Caco-2 (cell line): ENCODE measurements around the gene TAAR8. TPM values are rescaled to one million over a fixed set of nuclear protein-coding genes. Genes with fewer than 3 reads are reported as not detected.
A peak's percentile ranks its signal among the peaks of the same experiment; 100 is the strongest.
"Not testable (repeated sequence)": the region's sequence is repeated elsewhere in the genome, so short reads cannot be mapped to it uniquely, and the experiment has no call there.

Source experiments
- BruUV-seq: library from RNA; stranded (reverse); fragments of 400-500 nt; replicated peaks from 2 replicates; lab custom pipeline; 2021; lab: Mats Ljungman, UMichigan
- CTCF ChIA-PET: fragments of 300-600 bp; sonication (Branson Sonifier 250); formaldehyde crosslinking; loops from one replicate; lab custom pipeline; 2022; ENCODE audit warnings: antibody characterized with exemption; lab: Charles Lee
- POLR2A ChIA-PET: fragments of 300-600 bp; sonication (Branson Sonifier 250); formaldehyde crosslinking; loops from one replicate; lab custom pipeline; 2022; ENCODE audit warnings: antibody characterized with exemption; lab: Charles Lee
- DNase-seq, 2 experiments: peaks; one replicate each; pipeline versions ENCODE4 v3.0.0 to v3.0.0-alpha.2; 2020 to 2022
- H3K27me3 ChIP-seq: replicated peaks from 2 replicates; pipeline ENCODE4 v1.6.0; 2011; ENCODE audit warnings: low read length; ENCODE audit not compliant: control insufficient read depth, insufficient read depth
- H3K36me3 ChIP-seq: 2 replicates; pipeline ENCODE4 v1.5.1; 2011; ENCODE audit warnings: low read length; ENCODE audit not compliant: control insufficient read depth, insufficient read depth
- H3K4me1 ChIP-seq: fragments of 250-450 bp; sonication (Bioruptor Pico); 2 replicates; pipeline ENCODE4 v1.5.1; 2020; ENCODE audit warnings: mild to moderate bottlenecking
- H3K4me3 ChIP-seq: 2 replicates; pipeline ENCODE4 v1.5.1; 2011; ENCODE audit warnings: low read depth, mild to moderate bottlenecking, control low read depth, low read length
- H3K9me3 ChIP-seq: fragments of 250-450 bp; sonication (Bioruptor Pico); 2 replicates; pipeline ENCODE4 v1.5.1; 2020; ENCODE audit warnings: mild to moderate bottlenecking, moderate library complexity
- H3K27ac Mint-ChIP-seq: one replicate; pipeline ENCODE4 v1.8.0; 2022; ENCODE audit warnings: mixed read lengths; ENCODE audit not compliant: unreplicated experiment
- H3K27me3 Mint-ChIP-seq: one replicate; pipeline ENCODE4 v1.8.0; 2022; ENCODE audit warnings: mixed read lengths; ENCODE audit not compliant: insufficient read depth, unreplicated experiment
- H3K36me3 Mint-ChIP-seq: one replicate; pipeline ENCODE4 v1.8.0; 2022; ENCODE audit warnings: mild to moderate bottlenecking, mixed read lengths; ENCODE audit not compliant: insufficient read depth, unreplicated experiment
- H3K4me1 Mint-ChIP-seq: one replicate; pipeline ENCODE4 v1.8.0; 2022; ENCODE audit warnings: low read depth, mixed read lengths; ENCODE audit not compliant: unreplicated experiment
- H3K4me3 Mint-ChIP-seq: one replicate; pipeline ENCODE4 v1.8.0; 2022; ENCODE audit warnings: mild to moderate bottlenecking, moderate library complexity, mixed read lengths; ENCODE audit not compliant: unreplicated experiment
- H3K9me3 Mint-ChIP-seq: one replicate; pipeline ENCODE4 v1.8.0; 2022; ENCODE audit warnings: mixed read lengths; ENCODE audit not compliant: unreplicated experiment
- intact Hi-C: fragments of 100-400 bp; cut with micrococcal nuclease; formaldehyde crosslinking; loops from one replicate; pipeline ENCODE4 v1.10.0; 2022; ENCODE audit not compliant: unreplicated experiment
- total RNA-seq: library from RNA; stranded (reverse); gene quantifications from 2 replicates; pipeline ENCODE4 v1.2.3, GENCODE V29; 2022
- TF ChIP-seq, protein P1 (sequence below), 2 experiments: fragments of 200-600 bp in 1 of 2; IDR thresholded peaks; 1 replicate in 1 of 2; 2 replicates in 1 of 2; pipeline versions ENCODE4 v1.5.1 to v1.8.0; 2011 to 2022; ENCODE audit warnings: antibody characterized with exemption in 1 of 2, control low read depth in 1 of 2, inconsistent platforms in 1 of 2, low read depth in 1 of 2, low read length in 1 of 2, mild to moderate bottlenecking in 1 of 2, moderate library complexity in 1 of 2; ENCODE audit not compliant: insufficient read depth in 1 of 2, severe bottlenecking in 1 of 2, unreplicated experiment in 1 of 2

TAAR8 gene
- total RNA-seq, 1 experiment from 2014 or later: not detected

DNA sequence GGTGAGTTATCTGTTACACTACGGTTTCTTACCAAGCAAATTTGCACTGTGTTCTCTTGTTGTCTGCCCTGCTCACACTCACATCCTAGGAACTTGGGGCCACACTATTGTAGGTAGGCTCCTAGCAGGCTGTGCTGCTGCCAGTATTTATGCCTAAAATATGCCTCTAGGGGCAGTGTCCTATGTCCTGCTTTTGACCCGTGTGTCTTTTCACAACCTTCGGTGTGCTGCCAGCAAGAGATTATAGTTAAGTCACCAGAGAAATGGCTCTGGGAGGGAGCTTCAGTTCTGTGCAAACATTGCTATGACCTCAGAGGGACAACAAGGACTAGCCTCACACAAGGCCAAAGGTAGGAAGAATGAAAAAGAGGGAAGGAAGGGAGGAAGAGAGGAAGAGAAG, 46.0 kb downstream of the TAAR8 start:
- peaks cover 6% of the 10 kb centered on the region; the same call in 1 of the 2 replicates for H3K4me1 ChIP-seq
- TF ChIP-seq, protein P1, sequence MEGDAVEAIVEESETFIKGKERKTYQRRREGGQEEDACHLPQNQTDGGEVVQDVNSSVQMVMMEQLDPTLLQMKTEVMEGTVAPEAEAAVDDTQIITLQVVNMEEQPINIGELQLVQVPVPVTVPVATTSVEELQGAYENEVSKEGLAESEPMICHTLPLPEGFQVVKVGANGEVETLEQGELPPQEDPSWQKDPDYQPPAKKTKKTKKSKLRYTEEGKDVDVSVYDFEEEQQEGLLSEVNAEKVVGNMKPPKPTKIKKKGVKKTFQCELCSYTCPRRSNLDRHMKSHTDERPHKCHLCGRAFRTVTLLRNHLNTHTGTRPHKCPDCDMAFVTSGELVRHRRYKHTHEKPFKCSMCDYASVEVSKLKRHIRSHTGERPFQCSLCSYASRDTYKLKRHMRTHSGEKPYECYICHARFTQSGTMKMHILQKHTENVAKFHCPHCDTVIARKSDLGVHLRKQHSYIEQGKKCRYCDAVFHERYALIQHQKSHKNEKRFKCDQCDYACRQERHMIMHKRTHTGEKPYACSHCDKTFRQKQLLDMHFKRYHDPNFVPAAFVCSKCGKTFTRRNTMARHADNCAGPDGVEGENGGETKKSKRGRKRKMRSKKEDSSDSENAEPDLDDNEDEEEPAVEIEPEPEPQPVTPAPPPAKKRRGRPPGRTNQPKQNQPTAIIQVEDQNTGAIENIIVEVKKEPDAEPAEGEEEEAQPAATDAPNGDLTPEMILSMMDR (IDR thresholded peaks at IDR 0.05; ENCODE audit: insufficient read depth in 1 of 2, low read depth in 1 of 2, low read length in 1 of 2, severe bottlenecking in 1 of 2, unreplicated experiment in 1 of 2): peak; percentile 35 to 38
- DNase-seq: peak; percentile 56 to 59
- no peak overlapping the region for H3K27ac Mint-ChIP-seq
- H3K36me3 Mint-ChIP-seq: no peaks in the 10 kb centered on the region
- CTCF ChIA-PET: interaction anchor here (0.6 to 1.0 kb wide), 2 partner anchors 117 to 1034 kb away, joined by 3 to 5 read pairs; no protein-coding TSS in a partner anchor
- BruUV-seq: no TSS peak
- no peaks in the 10 kb centered on the region for H3K36me3 ChIP-seq
- no peaks in the 10 kb centered on the region for H3K9me3 ChIP-seq
- intact Hi-C loops: loop anchor here (1.0 to 10.0 kb wide), 4 partner anchors 14 to 119 kb away; partner anchors contain the start of gene TAAR9
- H3K4me3 Mint-ChIP-seq: no peak overlapping the region
- H3K27me3 Mint-ChIP-seq: no peaks in the 10 kb centered on the region
- no peaks in the 10 kb centered on the region for H3K27me3 ChIP-seq
- H3K4me1 Mint-ChIP-seq: peaks cover 7% of the 10 kb centered on the region
- POLR2A ChIA-PET: no interaction called here
- H3K4me3 ChIP-seq: no peak overlapping the region
- H3K9me3 Mint-ChIP-seq: no peaks in the 10 kb centered on the region

DNA sequence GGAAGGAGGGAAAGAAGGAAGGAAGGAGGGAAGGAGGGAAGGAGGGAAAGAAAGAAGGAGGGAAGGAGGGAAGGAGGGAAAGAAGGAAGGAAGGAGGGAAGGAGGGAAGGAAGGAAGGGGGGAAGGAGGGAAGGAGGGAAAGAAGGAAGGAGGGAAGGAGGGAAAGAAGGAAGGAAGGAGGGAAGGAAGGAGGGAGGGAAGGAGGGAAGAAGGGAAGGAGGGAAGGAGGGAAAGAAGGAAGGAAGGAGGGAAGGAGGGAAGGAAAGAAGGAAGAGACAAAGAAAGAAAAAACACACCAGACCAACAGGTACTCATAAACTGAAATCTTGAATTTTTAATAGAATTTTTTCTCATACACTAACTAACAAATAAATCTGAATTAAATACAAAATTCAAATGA, 48.4 kb downstream of the TAAR8 start:
- H3K27me3 ChIP-seq, H3K36me3 ChIP-seq, DNase-seq, H3K36me3 Mint-ChIP-seq, BruUV-seq, H3K4me1 ChIP-seq, CTCF ChIA-PET, H3K4me1 Mint-ChIP-seq, H3K4me3 Mint-ChIP-seq, H3K27ac Mint-ChIP-seq, H3K4me3 ChIP-seq, intact Hi-C loops, H3K27me3 Mint-ChIP-seq, POLR2A ChIA-PET, H3K9me3 Mint-ChIP-seq, H3K9me3 ChIP-seq: not testable (repeated sequence)

Other genes starting within 250 kb of the TAAR8 start
- gene MOXD1, start 151.2 kb upstream of the TAAR8 start, total RNA-seq: 0.09 TPM in 1 of 2 replicates, not detected in the other
- 41.0 and 42.4 TPM in 2 replicates for gene STX7, start 39.6 kb upstream of the TAAR8 start, total RNA-seq
- not detected in 2 replicates for gene TAAR9, start 14.4 kb upstream of the TAAR8 start, total RNA-seq
- gene TAAR6, start 17.6 kb downstream of the TAAR8 start, total RNA-seq: not detected in 2 replicates
- gene TAAR5, start 37.1 kb downstream of the TAAR8 start, total RNA-seq: not detected in 2 replicates
- not detected in 2 replicates for gene TAAR2, start 71.6 kb downstream of the TAAR8 start, total RNA-seq
- gene TAAR1, start 106.5 kb downstream of the TAAR8 start, total RNA-seq: not detected in 2 replicates
- not detected in 2 replicates for gene VNN1, start 161.4 kb downstream of the TAAR8 start, total RNA-seq
- gene VNN2, start 205.2 kb downstream of the TAAR8 start, total RNA-seq: not detected in 2 replicates
- gene SLC18B1, start 246.0 kb downstream of the TAAR8 start, total RNA-seq: 7.8 and 11.3 TPM in 2 replicates